NB4 (cell line): Measurements from ENCODE around the gene MAP3K4.

ENCODE experiments used
- MYC ChIP-seq: IDR thresholded peaks from 2 replicates; pipeline ENCODE4 v1.6.1; 2011; ENCODE audit warnings: low read depth, low read length
- POLR2A ChIP-seq: IDR thresholded peaks from 2 replicates; pipeline ENCODE4 v1.6.1; 2011; ENCODE audit warnings: mild to moderate bottlenecking; ENCODE audit not compliant: insufficient read length; ENCODE audit errors: extremely low read depth
- TF ChIP-seq, protein P1 (sequence below): IDR thresholded peaks from one replicate; pipeline ENCODE4 v1.5.1; 2012; ENCODE audit warnings: low read depth, low read length

DNA sequence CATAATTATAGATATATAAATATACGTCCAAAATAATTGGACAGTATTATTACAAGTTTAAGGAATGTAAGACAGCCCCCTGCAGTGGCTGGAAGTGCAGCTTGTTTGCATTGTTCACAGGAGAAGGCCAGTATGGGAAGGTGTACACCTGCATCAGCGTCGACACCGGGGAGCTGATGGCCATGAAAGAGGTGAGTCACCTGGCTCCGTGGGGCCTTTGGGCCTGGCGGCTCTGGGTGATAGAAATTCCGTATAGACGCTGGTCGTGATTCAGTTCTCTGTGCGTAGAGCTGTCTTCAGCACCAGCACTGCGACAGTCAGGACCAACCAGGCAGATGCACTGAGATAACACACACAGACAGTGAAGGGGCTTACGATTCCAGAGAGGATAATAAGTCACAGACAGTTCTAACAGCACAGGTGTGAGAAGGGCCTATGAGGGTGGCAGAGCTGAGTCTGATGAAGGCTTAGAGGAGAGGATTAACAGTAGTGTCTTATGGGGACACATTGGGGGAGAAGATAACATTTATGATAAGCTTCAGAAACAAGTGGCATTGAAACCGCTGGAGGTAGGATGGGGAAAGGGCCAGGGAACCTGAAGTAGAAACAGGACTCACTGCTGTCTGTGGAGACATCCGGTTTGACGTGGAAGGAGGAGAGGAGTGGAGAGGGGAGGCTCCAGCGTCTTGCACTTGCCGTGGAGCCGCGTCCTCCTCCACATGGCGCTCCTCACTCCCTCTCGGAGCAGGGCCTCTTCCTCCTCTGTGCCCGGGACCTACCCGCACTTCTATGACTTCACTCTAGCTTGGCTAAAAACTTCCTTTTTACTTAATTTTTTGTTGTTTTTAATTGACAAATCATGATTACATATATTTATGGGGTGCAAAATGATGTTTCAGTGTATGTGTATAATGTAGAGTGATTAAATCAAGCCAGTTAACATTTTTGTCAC, 116.5 kb downstream of the MAP3K4 start:
- TF ChIP-seq, protein P1, sequence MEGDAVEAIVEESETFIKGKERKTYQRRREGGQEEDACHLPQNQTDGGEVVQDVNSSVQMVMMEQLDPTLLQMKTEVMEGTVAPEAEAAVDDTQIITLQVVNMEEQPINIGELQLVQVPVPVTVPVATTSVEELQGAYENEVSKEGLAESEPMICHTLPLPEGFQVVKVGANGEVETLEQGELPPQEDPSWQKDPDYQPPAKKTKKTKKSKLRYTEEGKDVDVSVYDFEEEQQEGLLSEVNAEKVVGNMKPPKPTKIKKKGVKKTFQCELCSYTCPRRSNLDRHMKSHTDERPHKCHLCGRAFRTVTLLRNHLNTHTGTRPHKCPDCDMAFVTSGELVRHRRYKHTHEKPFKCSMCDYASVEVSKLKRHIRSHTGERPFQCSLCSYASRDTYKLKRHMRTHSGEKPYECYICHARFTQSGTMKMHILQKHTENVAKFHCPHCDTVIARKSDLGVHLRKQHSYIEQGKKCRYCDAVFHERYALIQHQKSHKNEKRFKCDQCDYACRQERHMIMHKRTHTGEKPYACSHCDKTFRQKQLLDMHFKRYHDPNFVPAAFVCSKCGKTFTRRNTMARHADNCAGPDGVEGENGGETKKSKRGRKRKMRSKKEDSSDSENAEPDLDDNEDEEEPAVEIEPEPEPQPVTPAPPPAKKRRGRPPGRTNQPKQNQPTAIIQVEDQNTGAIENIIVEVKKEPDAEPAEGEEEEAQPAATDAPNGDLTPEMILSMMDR: no peak
- TF ChIP-seq POLR2A (no peak), MYC (no peak)
